ENCODE data around the gene SEPSECS.

Gene SEPSECS

DNA sequence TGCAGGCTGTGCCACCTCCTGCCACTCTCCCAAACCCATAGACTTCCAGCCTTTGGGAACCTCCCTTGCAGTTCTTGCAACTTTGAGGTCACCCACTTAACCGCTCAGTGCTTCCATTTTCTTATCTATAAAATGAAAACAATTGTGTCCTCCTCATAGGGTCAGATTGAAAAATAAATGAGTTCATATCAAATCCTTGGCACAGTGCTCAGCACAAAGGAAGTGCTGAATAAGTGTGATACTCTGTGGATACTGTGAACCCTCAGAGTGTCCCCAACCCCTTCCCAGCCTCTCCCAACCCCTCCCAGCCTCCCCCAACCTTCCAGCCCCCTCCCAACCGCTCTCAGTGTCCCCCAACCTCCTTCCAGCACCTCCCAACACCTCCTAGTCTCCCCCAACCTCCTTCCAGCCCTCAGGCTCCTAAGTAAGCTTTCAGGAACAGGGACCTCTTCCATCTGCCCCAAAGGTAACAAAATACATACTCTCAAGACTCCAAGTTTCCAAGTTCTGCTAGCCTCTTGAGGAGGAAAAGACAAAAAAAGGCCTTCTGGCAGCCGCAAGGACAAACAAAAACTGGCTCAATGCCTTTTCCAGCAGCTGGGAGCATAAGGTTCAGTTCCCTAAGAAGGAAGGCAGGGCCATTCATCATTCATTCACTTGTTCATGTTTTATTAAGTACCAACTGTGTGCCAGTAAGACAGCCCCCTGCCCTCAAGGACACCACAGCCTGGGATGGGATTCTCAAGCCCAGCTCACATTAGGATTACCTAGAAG is 83.4 kb downstream of the SEPSECS start:
- no peak for DNase-seq

DNA sequence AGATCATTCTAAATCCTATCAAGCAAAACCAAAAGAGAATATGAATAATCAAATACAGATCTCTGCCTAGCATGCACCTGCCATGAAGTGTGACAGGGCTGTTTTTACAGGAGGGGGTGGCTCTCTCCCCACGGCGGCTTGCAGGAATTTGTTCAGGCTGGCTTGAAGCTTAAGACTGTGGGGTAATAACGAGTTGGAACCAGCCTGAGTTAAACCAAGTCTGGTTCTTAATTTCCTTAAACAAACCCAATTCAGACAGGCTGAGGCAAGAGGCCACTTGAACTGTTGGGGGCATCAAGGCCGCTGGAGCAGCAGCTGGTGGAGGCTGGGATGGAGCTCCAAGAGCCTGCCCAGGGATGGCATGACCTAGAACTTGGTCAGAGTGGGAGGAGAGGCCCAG is 84.4 kb downstream of the SEPSECS start:
- DNase-seq: no peak

DNA sequence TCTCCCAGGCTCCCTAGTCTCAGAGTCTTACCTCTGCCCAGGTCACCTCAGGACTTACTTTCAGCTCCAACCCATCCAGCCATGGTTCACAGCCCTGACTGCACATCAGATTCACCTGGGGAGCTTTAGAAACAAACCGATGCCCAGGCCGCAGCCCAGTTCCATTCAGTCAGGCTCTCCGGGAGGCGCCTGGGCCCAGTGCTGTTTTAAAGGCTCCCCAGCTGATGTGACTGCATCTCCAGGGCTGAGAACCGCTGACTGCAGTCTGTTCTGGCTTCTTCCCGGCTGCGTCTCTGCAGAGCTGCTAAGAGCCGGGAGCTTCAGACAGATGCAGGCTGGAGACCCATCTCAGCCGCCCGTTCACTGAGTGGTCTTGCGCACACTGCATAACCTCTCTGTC is 85.1 kb downstream of the SEPSECS start:
- no peak for DNase-seq

DNA sequence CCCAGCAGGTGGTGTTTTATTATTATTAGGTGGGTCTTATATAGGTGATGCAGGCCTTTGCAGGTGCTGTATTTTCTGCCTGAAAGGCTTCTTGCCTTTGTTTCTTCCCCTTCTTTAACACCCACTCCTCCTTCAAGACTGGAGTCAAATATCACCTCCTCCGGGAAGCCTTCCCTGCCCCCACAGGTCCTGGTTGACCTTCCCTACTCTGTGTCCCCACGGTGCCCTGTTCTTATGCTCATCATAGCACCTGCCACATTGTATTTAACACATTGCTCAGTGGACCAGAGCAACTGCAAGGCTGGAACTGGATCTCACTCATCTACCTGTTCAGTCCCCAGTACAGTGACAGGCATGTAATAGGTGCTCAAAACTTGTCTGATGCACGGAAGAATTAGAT is 89.7 kb downstream of the SEPSECS start:
- no peak for DNase-seq

All from effector CD8-positive, alpha-beta T cell (primary cell).